GM21526 (cell line): Measurements from ENCODE around the gene PFN3.
"Not testable (repeated sequence)": the region's sequence is repeated elsewhere in the genome, so short reads cannot be mapped to it uniquely, and the experiment has no call there.

Source experiments
- ATAC-seq: cut with Tn5 transposase; IDR thresholded peaks from one replicate; pipeline ENCODE4 v1.9.1; 2021; ENCODE audit warnings: moderate library complexity; ENCODE audit not compliant: unreplicated experiment, low FRiP score

PFN3 gene

DNA sequence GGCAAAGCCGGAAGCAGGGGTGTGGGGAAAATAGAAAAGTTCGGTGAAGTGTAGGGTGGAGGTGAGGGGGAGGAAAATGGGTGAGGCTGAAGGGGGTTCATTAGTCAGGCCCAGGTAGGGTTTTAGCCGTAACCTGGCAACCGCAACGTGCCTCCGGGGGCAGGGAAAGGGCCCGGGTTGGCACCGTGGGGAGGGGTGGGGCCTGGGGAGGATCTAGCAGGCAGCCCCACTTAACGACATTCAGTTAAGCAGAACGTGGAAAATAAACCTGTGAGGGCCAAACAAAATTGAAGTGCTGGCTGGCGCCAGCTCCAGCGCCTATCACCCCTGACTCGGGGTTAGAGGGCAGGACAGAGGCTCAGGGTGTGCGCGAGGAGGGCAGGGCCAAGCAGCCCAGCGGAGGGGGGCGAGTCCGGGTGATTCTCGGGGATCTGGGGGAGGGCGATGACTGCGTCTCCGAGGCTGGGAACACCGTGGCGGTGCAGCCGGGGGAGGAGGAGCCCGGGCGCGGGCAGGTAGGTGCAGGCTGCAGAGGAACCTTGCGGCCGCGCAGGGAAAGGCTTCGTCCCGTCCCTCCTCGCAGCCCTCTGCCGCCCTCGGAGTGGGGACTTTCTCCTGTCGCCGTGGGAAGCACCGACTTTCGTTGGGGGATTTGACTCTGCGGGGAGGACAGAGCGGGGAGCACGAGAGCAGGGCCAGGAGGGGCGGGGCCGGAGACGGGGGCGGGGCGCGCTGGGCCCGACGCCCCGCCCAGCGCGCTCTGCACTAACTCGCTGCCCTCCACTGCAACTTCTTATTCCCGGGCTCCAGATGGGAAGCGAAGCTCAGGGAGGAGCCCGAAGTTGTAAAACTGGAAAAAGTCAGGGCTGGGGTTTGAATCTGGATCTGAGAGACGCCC, 37.6 kb downstream of the PFN3 start:
- ATAC-seq: no peak

DNA sequence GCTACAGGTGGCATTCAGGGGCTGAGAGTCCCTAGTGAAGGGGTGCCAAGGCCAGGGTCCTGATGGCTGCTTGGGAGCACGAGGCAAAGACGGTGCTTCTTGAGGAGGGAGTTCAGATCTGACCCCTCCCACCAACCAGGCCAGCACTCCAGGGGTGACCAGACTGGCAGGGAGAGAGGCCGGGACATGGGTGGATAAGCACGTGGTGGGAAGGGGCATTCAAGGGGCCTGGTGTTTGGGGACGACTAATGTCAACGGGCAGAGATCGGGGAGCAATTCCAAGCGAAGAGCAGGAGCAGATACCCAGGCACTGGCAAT, 38.2 kb downstream of the PFN3 start:
- no peak for ATAC-seq

DNA sequence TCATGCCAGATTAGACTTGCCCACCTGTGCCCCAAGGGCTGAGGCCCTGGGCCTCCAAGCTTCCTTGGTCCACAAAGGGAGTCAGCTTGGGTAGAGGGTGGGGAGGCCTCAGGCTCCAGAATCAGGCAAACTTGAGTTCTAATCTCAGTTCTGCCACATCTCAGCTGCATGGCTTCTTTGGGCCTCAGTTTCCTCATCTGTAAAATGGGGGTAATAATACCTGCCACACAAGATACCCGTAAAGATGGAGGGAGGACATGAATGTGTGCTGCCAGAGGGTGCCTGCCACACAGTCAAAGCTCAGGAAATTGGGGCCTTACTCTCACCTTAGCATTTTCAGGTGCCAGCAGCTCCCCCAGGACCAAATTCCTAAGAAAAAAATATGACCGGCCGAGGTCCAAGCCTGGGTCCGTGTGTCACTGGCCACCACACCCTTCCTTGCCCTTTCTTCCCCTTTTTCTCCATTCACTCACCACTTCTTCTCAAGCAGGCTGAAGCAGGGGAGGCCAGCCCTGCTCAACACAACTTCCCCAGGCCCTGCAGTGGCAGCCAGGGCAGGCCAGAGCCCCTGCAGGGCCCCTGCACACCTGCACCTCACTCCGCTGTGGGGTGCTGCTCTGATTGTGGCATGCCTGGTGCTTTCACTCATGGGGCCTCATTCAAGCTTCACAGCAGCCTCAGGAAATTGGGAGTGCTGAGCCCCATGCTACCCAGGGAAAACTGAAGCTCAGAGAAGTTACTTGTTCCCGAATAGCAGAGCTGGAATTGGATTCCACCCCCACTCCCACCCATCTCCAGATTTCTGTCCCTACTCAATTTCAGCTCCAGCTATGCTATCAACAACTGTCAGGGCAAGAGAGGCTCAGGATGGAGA, 38.8 kb downstream of the PFN3 start:
- ATAC-seq: no peak

DNA sequence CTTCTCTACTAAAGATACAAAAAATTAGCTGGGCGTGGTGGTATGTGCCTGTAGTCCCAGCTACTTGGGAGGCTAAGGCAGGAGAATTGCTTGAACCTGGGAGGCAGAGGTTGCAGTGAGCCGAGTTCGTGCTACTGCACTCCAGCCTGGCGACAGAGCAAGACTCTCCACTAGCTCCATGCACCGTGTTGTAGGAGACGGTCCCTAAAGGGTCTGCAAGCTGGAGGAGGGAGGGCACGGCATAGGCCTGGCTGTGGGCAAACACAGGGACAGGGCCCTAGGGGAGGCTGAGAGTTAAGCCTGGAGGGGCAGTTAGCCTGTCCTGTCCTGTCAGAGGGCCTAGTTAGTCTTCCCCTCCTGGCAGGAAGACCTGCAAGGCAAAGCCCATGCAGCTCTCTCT, 39.7 kb downstream of the PFN3 start:
- ATAC-seq: not testable (repeated sequence)

DNA sequence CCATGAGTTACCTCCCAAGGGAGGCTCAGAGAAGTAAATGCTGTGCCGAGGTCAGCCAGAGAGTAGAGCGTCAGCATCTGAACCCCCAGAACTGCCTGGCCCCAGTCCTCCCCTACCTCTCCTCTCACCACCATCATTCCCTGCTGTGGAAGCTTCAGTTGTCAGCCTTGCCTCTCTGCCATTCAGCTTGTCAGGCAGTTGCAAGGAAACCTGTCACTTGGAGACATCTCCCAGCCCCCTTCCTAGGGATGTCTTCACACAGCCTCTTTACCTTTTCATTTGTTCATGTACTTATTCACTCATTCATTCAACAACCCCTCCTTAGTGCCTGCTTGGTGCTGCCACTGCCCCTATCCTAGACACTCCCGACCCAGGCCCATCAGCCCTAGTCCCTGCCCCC, 40.6 kb downstream of the PFN3 start:
- no peak for ATAC-seq

DNA sequence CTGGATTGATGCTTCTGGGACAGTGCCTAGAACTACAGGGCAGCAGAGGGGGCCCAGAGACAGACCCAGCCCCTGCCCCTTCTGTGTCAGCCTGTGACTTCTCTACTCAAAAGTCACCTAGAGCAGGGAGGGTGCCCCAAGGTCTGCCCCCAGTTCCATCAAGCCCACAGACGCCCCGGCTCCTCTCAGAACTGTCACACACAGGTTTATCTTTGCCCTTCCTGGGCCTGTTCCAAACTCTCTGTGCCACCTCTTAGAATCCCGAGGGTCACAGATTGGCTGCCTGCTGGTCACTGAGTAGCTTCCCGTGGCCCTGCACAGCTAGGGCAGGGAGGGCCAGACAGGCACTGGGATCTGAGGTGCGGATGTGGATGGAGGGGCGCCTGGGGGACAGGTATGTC, 41.0 kb downstream of the PFN3 start:
- no peak for ATAC-seq

DNA sequence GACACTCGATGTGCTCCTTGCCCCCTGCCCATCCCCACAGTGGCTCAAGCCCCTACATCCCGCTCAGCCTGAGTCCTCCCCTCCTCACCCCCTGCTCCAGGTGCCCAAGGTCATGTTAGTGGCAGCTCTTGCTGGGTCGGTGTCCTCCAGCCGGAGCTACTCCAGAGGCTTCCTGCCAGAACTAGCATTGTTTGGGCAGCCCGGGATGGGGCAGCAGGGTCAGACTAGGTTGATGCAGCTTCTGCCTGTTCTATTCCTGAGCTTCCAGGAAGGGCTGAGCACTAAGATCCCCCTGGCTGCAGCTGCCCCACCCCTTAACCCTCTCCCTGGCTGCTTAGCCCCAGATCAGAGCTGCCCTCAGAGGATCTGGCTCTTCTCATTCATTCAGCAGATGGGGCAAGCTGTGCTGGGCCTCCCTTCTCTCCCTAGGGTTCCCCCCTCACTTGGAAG, 42.1 kb downstream of the PFN3 start:
- no peak for ATAC-seq

DNA sequence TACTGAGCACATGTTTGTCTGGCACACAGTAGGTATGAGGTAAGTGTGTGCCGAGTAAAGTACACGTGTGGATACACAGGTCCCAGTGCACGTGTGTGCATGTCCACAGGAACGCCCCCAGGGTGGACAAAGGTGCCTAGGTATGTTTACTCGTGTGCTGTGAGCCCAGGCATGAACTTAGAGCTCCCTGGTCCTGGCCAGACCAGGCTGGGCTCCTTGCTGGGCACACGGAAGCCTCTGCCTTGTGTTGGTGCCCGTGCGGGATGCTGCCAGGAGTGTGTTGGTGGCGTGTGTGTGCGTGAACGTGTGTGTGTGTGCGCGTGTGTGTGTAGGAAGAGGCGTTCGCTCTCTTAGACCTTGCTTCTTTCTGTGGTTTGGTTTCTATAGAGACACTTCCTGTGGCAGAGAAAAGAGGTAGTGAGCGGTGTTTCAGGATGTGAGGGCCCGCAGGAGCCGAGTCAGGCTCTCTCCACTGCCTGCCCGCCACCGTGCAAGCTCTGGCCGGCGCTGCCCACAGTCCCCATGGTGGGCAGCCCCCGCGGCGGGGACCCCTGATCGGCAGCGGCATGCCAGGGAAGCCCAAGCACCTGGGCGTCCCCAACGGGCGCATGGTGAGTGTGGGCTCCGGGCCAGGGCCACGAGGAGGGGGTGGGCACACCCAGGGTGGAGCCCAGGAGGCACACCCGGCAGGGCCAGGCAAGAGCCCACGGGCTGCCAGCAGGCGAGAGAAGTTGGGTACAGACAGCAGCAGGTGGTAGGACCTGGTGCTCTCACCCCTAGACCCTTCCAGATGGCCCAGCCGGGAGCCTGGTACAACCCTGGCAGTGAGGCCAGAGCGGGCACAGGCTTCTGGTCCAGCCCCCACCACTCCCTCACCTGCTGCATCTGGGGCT, 42.8 kb downstream of the PFN3 start, which contains the start of gene RGS14:
TSS of gene RGS14 (plus strand) at position 466 of the 893 bp plus-strand sequence. CDS start at position 567, 101 bp downstream.
- ATAC-seq: peak; percentile 82

DNA sequence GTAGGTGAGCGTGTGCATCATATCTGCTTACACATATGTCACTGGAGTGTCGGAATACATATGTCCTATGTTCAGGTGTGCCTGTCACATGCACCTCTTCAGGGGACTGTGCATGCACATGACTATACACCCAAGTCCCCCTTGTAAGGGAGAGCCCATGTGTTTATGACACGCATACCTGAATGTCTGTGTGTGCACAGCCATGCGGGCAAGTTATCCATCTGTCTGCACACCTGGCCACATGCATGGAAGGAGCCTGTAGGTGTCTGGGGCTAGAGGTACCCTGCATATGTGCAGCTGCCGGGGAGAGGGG, 43.4 kb downstream of the PFN3 start:
- peak; percentile 4 for ATAC-seq

DNA sequence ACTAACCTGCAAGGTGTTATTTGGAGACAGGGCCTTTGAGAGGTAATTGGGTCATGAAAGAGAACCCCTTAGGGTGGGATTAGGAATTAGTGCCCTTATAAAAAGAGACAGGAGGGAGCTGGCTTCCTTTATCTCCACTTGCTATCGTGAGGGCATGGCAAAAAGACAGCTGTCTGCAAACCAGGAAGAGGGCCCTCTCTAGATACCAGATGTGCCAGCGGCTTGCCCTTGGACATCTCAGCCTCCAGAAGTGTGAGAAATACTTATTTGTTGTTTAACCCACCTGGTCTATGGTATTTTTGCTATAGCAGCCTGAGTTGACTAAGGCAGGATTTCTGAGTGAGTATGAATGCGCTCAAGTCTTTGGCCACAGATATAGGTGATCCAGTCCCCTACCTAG, 43.7 kb downstream of the PFN3 start:
- no peak for ATAC-seq

DNA sequence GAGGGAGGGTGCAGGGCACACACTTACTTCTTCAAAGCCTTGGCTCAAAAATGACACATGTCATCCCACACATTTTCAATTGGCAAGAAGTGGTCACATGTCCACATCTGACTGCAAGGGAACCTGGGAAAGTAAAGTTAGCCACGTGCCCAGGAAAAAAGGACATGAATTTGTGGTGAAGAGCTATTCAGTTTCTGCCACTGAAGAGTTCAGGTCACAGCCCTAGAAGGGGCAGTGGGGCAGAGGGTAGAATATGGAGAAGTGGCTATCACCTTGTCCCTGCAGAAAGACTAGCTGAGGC, 44.6 kb downstream of the PFN3 start:
- no peak for ATAC-seq

DNA sequence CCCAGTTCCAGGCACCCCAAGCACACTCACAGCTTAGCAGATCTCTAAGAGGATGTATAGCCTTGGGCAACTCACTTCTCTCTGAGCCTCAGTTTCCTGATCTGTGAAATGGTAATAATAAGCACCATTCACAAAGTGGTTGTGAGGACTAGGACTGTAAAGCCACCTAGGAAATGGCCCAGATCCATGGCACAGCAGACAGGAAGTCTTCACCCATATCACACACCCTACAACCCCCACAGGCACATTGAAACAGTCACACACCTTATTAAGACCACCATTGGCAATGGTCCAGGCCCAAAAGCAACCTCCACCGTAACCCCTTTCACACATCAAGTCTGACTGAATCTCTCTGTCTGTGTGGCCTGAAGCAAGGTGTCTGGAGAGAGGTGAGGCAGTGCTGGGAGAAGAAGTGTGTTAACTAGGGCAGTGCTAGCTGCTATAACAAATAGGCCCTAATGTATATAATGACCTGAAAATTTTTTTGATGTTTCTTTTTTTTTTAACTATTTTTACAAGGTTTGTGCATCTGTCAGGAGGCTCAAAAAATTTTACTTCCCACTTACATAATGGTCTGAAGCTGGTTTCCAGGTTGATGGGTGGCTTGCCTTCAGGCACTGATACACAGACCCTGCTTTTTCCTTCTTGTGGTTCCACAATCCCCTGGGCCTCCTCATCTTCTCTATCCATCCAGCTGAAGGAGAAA, 45.1 kb downstream of the PFN3 start:
- no peak for ATAC-seq

DNA sequence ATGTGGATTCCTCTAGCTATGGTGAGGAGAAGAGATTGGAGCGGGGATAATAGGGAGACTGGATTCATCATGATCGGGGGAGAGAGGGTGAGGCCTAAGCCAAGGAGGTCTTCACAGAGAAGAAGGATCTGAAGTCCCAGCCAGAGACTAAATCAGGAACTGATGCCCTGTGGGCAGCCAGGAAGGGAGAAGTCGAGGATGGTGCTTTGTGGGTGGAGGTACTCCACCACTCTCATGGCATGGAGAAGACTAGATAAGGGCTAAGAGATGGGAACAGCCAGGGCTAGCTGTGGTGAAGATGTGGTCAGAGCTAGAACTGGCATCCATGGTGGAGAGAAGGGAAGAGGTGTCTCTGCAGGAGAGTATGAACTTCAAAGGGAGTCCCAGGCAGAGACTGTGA, 45.8 kb downstream of the PFN3 start:
- ATAC-seq: no peak

DNA sequence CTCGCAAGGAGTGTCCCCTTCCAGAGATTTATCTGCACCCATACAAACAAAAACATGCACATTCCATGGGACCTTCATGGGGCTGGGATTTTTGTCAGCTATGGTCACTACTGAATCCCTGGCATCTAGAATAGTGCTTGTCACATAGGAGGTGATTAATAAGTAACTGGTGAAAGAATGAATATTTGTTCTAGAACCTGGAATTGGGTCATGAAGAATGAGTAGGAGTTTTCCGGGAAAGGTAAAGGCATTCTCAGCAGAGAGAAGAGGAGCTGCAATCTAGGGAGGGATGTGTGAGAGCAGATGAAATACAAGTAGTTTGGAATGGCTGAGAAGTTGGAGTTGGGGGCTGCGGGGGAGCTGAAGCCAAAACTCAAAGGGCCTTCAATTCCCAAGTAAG, 46.2 kb downstream of the PFN3 start:
- ATAC-seq: no peak

DNA sequence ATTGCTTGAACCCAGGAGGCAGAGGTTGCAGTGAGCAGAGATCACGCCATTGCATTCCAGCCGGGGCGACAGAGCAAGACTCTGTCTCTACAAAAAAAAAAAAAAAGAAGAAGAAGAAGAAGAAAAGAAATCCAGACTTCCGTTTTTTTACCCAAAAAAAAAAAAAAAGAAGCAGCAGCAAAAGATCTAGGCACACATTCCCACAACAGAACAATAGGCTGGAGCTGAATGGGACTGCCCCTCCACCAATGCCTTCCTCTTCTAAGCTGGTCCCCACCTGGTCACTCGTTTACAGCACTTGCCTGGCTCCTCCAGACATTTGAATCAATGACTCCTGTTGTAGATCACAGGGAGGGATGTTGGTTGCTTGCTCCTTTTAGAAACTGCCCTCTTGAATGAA, 47.4 kb downstream of the PFN3 start:
- no peak for ATAC-seq

DNA sequence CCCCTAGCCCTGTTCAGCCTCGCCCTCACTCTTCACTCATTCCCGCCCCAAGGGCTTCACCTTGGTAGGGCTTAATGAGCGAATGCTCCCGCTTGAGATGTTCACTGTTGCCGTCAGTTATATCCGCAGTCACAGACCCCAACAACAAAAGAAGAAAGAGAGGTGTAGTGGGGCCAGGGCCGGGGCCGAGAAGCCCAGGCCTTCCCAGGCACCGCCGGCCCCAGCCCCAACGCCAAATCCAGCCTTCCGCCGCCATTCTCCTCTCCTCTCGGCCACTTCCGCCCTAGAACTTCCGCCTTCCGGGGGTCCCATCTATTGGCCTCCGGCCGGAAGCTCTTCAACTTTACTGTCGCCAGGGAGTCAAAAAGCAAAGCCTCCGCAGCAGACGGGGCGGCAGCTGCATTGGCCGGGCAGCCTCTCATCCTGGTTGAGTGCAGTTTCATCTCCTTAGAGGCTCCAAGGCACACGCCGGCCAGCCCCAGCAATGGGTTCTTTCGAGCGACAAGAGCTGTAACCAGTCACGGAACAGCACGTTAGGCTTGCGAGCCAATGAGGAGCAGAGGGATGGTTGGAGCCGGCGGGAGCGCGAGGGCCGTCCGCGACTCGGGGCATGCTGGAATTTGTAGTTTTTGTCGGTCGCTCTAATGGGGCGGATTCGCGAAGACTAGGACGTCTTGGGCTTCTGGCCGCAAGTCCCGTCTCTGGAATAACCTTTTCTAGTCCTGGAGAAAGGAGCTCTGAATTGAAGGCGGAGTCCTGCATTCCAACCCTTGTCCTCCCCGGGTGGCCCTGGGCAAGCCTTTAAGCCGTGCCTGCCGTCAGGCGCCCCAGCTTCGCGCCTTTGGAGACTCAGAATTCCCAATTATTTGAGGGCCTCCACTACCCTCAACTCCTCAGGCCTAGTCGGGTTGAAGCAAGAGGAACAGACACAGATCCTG, 48.8 kb downstream of the PFN3 start, which contains the start of gene LMAN2:
TSS of gene LMAN2 (minus strand) at position 277 of the 938 bp plus-strand sequence. CDS start at position 256, 21 bp downstream.
- ATAC-seq: peak; percentile 90

DNA sequence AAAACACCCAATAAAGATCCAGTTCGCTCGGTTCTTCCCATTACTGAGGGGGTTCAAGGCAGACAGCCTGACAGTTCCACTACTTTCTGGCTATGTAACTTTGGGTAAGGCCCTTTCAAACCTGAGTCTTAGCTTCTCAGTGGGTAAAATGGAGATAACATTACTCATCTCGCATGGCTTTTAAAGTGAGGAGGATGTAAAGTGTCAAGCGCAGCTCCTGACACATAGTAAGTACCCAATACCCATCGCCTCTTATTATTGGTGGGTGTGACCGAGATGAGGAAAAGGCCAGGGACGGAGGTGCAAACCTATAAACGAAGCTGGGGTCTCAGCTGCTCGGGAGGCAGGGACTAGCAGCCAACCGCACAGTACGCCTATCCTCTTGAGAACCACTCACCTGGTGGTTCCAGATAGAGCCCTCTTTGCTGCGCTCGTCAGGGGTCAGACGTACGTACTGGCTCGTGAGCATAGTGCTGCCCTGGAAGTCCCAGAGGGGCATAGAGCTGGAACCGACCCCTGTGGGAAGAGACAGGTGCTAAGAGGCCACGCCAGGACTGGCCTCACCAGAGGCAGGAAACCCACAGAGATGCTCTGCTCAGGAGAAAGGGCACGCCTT, 49.6 kb downstream of the PFN3 start:
- ATAC-seq: no peak
